Esophagus muscularis mucosa (tissue), 4 donors: ENCODE data around the gene CDC14B.

Source experiments
- EP300 ChIP-seq: sonication (generic); formaldehyde crosslinking; IDR thresholded peaks from one replicate; pipeline ENCODE4 v1.6.1; 2017; ENCODE audit warnings: antibody characterized with exemption
- POLR2A ChIP-seq: fragments of 450-650 bp; IDR thresholded peaks from one replicate; pipeline ENCODE4 v1.6.1; 2017; ENCODE audit warnings: antibody characterized with exemption, moderate library complexity, mild to moderate bottlenecking, low read depth
- TF ChIP-seq, protein P1 (sequence below), 3 experiments: fragments of 200-600 bp in 2 of 3; fragments of 450-650 bp in 1 of 3; sonication (generic) in 2 of 3; IDR thresholded peaks; one replicate each; pipeline ENCODE4 v1.5.1; 2017 to 2019; ENCODE audit warnings: antibody characterized with exemption in 3 of 3, mild to moderate bottlenecking in 2 of 3, moderate library complexity in 1 of 3

DNA sequence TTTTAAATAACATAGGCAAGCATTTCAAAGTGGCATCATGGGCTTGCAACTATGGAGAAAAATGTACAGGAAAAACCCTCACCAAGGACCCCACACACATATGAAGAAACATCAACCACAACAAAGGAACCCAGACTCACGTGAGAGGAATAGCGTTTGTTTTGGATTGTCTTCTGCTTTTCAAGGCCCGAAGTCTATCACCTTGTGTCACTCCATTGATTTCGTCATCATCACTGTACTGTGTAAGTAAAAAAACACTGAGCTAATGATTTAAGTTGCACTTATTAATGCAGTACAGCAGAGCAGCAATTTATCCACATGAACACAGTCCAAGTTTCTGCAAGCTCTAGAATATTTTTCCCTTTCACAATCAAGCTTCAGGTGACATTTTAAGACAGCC lies 97.3 kb downstream of the CDC14B start:
- TF ChIP-seq, protein P1, sequence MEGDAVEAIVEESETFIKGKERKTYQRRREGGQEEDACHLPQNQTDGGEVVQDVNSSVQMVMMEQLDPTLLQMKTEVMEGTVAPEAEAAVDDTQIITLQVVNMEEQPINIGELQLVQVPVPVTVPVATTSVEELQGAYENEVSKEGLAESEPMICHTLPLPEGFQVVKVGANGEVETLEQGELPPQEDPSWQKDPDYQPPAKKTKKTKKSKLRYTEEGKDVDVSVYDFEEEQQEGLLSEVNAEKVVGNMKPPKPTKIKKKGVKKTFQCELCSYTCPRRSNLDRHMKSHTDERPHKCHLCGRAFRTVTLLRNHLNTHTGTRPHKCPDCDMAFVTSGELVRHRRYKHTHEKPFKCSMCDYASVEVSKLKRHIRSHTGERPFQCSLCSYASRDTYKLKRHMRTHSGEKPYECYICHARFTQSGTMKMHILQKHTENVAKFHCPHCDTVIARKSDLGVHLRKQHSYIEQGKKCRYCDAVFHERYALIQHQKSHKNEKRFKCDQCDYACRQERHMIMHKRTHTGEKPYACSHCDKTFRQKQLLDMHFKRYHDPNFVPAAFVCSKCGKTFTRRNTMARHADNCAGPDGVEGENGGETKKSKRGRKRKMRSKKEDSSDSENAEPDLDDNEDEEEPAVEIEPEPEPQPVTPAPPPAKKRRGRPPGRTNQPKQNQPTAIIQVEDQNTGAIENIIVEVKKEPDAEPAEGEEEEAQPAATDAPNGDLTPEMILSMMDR (IDR thresholded peaks at IDR 0.05) = no peak
- no peak for TF ChIP-seq POLR2A
- TF ChIP-seq EP300 = no peak
